HL-60 (cell line): ENCODE measurements around the gene GLRA1.

Source experiments
- DNase-seq, 2 experiments: peaks; one replicate each; pipeline ENCODE4 v3.0.0-alpha.2; 2010 to 2020; ENCODE audit warnings: low read depth in 1 of 2, low spot score in 1 of 2
- H3K27ac ChIP-seq: fragments of 250-450 bp; sonication (Bioruptor Pico); replicated peaks from 2 replicates; pipeline ENCODE4 v1.5.1; 2020; ENCODE audit warnings: mild to moderate bottlenecking, moderate library complexity
- H3K27me3 ChIP-seq: fragments of 250-450 bp; sonication (Bioruptor Pico); 2 replicates; pipeline ENCODE4 v1.5.1; 2021; ENCODE audit warnings: mild to moderate bottlenecking, moderate library complexity; ENCODE audit not compliant: insufficient read depth, poor library complexity, severe bottlenecking
- H3K4me3 ChIP-seq: replicated peaks from 2 replicates; pipeline ENCODE4 v1.5.1; 2011; ENCODE audit warnings: mild to moderate bottlenecking, control low read depth, low read length; ENCODE audit not compliant: insufficient read depth
- CTCF ChIP-seq: IDR thresholded peaks from one replicate; pipeline ENCODE4 v1.5.1; 2011; ENCODE audit warnings: low read length, control low read depth, inconsistent platforms; ENCODE audit not compliant: insufficient read depth
- GABPA ChIP-seq: IDR thresholded peaks from 2 replicates; pipeline ENCODE4 v1.6.1; 2012; ENCODE audit warnings: low read depth
- POLR2AphosphoS5 ChIP-seq: IDR thresholded peaks from 2 replicates; pipeline ENCODE4 v1.6.1; 2012; ENCODE audit warnings: low read depth
- REST ChIP-seq: IDR thresholded peaks from 2 replicates; pipeline ENCODE4 v1.6.1; 2012; ENCODE audit warnings: low read depth; ENCODE audit not compliant: insufficient replicate concordance
- SPI1 ChIP-seq: IDR thresholded peaks from 2 replicates; pipeline ENCODE4 v1.6.1; 2012; ENCODE audit warnings: low read depth, mild to moderate bottlenecking, borderline replicate concordance

GLRA1 gene

GRCh38 chr5:151925340-151925739, 689 bp upstream of the GLRA1 start:
- TF ChIP-seq POLR2AphosphoS5 (no peak), SPI1 (no peak), GABPA (no peak), REST (no peak), CTCF (no peak)
- no peak for DNase-seq
- H3K4me3 ChIP-seq, result no peak overlapping the region
- H3K27me3 ChIP-seq, result no peaks in the 10 kb centered on the region
- H3K27ac ChIP-seq, result no peak overlapping the region

- DNase-seq, result no peak
- TF ChIP-seq CTCF, result no peak
- TF ChIP-seq SPI1, result no peak
- no peak for TF ChIP-seq GABPA
- TF ChIP-seq POLR2AphosphoS5, result no peak
- no peak for TF ChIP-seq REST
- Histone ChIP-seq H3K27me3 (no peaks in the 10 kb centered on the region), H3K4me3 (no peak overlapping the region), H3K27ac (no peak overlapping the region)
Observed at GRCh38 chr5:151923866-151924476, 680 bp downstream of the GLRA1 start.

- no peak for DNase-seq
- Histone ChIP-seq H3K4me3 (no peak overlapping the region), H3K27me3 (no peaks in the 10 kb centered on the region), H3K27ac (no peak overlapping the region)
- no peak for TF ChIP-seq GABPA
- TF ChIP-seq SPI1, result no peak
- no peak for TF ChIP-seq REST
- TF ChIP-seq POLR2AphosphoS5, result no peak
- no peak for TF ChIP-seq CTCF
Observed at GRCh38 chr5:151921916-151922315, 2.7 kb downstream of the GLRA1 start.
